NCI-H510A treated with DMSO at 0.1 percent for 48 hours (cell line): Measurements from ENCODE around the gene NOTCH2.
"Not testable (repeated sequence)": the region's sequence is repeated elsewhere in the genome, so short reads cannot be mapped to it uniquely, and the experiment has no call there.

Experiments used
- DNase-seq: peaks from one replicate; lab custom pipeline; 2025; lab: John Stamatoyannopoulos, UW

Gene NOTCH2

GRCh38 chr1:120069067-120069919, at the start of gene NOTCH2:
TSS of gene NOTCH2 (minus strand) at chr1:120069662. CDS start at chr1:120069406, 256 bp downstream.
- not testable (repeated sequence) for DNase-seq

DNA sequence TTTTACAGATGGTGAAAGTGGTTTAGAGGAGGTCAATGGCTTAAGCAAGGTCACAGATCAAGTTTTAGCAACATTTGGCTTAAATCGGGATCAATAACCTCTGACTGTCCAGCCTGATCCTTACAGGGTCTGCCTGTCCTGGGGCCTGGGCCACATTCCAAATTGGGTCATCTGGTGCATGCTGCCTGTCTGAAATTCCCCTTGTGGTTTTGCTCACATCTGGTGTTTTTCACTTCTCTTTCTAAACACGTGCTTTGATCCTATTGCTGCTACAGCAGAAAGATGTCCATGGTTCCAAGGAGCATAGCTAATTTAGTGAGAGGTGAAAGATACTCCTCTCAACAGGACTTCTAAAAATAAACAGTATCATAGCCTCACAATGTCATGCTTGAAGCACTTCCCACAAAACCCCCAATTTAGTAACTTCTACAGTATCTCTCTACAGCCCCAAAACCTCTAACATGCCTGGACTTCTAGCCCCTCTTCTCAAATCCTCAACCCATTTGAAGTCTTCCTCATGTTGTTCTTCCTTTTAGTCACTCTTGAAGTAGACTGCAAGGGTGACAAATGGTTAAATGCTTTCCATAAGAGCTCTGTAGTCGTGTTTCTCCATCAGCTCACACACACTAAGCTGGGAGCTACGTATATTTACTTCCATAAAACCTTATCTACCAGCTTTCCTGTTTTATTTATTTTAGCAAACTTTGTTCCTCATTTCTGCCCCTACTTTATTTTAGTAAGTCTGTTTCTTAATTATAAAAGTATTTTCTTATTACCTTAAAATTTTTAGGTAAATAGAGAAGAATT, 48.1 kb upstream of the NOTCH2 start:
- DNase-seq = not testable (repeated sequence)

DNA sequence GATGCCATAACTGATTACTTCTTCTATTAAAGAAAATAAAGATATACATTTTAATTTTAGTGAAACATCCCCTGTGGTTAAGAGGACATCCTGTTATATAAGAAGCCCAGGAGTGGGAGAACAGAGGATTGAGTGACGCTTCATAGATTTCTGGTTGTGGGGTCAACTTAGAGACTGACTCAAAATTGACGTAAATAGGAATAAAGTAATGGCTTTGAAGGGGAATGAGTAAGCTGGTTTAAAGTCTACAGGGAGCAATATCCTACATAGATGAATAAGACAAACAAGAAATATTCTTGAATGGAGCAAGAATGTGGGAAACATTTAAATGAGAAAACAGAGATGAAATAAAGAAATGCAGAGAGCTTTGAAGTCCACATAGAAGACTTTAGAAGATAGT, 46.6 kb upstream of the NOTCH2 start:
- not testable (repeated sequence) for DNase-seq

GRCh38 chr1:120113134-120113533, 43.7 kb upstream of the NOTCH2 start:
- not testable (repeated sequence) for DNase-seq

DNA sequence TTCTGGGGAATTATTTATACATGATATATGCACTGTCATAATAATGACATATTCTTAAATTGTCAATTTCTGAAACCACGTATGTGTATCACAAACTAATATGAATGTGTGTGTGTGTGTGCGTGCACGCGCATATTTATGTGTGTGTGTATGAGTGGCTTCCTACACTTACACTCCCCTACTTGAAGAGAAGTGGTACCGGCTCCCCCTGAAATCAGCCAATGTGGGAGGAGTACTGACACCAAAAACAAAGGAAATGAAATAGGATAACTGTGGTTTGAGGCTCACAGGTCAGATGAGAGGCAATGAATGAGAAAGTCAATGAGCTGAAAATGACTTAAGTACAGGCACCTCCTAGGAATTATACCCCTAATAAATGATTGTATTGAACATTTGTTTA, 42.8 kb upstream of the NOTCH2 start:
- DNase-seq = not testable (repeated sequence)

DNA sequence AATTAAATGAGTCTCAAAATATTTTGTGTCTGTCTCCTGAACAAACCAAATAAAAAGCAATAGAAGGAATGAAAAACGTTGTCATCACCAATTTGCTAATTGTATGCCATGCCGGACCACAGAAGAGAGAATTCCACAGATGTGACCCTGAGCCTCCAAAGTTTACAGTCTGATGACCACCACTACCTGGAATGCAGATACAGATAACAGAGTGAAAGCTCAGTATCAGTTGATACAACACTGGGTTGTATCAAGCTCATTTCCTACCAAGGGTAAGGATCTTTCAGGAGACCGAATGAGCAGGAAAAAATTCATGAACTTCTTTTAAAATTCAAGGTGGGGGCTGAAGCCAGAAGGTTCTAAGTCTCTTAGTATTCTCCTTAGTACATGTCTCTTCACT, 42.3 kb upstream of the NOTCH2 start:
- not testable (repeated sequence) for DNase-seq

- DNase-seq = not testable (repeated sequence)
Observed at GRCh38 chr1:120111008-120111407, 41.5 kb upstream of the NOTCH2 start.

- not testable (repeated sequence) for DNase-seq
Observed at GRCh38 chr1:120109656-120110055, 40.2 kb upstream of the NOTCH2 start.

DNA sequence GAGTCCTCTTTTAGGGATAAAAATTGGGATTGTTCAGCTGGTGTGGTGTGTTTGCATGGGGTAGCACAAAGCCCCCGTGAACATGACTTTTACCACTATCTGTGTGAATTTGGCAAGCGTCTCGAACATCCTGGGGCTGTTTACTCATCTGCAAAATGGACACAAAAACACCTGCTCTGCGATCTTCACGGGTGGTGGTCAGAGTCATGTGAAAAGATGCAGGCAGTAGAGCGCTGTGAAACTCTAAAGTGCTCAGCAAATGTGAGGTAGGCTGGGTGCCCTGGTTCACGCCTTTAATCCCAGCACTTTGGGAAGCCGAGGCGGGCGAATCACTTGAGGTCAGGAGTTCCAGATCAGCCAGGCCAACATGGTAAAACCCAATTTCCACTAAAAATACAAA, 39.7 kb upstream of the NOTCH2 start:
- DNase-seq = not testable (repeated sequence)

DNA sequence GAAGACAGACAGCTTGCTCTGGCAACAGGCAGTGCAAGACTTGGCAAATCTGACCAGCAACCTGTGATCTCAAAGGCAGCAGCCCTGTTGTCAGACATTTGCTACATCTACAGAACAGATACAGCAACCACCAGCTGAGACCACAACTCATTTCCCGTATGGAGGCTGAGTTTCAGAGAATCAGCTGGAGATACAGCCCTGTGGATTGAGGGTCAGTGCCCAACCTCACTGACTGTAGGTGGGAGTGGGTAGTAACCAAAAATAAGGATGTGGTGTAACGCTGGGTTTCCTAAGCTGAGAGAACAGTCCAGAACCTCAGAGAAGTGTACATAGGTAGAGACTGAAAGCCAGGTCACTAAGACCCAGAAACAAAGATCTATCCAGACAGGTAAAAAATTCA, 35.8 kb upstream of the NOTCH2 start:
- DNase-seq = not testable (repeated sequence)

GRCh38 chr1:120103768-120104167, 34.3 kb upstream of the NOTCH2 start:
- not testable (repeated sequence) for DNase-seq

- not testable (repeated sequence) for DNase-seq
Observed at GRCh38 chr1:120101593-120101992, 32.1 kb upstream of the NOTCH2 start.

DNA sequence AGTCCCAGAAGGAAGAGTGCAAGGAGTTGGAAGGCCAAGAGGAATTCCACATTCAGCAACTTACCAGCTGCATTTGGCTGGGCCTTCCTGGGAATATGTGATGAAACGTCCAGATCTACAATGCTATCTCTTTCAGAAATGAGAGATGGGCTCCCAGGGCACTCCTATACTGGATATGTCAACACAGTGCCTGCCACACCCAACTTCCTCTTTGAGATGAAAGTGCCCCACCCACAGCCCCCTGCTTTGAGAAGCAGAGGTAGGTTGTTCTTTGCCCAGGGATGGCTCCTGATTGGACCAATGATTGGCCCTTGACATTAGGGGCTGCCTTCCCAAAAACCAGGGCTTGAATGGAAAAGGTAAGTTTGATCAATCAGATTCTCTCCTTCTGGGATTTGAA, 31.1 kb upstream of the NOTCH2 start:
- DNase-seq = not testable (repeated sequence)

DNA sequence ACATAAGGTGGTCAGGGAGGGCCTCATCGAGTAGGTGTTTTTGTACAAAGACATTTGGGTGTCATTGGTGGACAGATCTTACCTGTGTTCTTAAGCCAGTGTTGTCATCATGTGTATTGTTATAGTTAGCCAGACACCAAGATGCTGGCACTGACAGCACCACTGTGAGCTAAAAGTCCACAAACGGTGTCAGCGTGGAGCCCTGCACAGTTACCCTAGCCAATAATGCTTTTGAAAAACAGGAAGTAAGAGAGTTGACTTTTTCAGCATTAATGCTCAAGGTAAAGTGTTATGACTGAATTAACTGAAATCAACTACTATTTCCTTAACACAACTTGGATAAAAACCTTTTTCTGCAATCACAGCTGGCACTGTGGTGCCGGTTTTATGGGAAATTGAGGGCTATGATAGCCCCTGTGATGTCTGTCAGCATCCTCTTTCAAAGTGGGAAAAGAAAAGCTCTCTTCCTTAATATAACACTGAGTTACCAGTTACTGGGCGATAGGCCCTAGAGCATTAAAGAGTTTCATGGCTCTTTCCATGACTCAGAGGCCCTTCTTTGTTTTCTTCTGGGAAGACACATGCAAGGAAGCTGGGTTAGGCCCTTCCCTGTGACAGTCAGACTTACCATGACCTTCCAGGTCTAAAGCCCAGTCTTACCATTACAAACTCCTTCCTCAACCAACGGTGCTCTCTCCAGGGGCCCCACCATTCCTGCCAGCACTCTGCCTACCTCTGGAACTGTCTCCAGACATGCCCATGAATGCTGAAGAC, 29.7 kb upstream of the NOTCH2 start:
- DNase-seq = not testable (repeated sequence)

DNA sequence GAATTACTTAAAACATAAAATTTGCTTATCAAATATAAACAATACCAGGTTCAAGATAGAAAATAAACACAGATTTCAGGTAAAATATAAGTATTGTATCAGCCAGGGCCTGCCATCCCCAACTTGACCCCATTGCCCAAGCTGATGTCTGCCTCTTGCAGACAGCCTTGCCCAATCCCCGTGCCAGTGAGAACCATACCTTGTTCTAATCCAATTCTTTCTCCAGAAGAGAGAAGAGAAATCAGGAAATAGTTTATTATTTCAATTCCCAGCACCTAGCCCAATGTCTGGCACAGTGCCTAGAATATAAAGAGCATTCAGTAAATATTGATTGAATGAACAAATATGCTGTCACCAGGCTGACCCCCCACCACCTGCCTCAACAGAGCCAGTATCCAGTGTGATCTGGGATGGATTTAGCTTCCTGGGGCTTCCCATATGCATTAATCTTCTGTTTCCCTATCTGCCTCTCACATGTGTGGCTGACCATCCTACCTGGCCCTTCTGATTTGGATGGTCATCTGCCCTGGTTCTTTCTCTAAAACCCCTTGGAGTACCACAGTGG, 27.6 kb upstream of the NOTCH2 start:
- not testable (repeated sequence) for DNase-seq

- DNase-seq = not testable (repeated sequence)
Observed at GRCh38 chr1:120093548-120094181, 24.2 kb upstream of the NOTCH2 start.

DNA sequence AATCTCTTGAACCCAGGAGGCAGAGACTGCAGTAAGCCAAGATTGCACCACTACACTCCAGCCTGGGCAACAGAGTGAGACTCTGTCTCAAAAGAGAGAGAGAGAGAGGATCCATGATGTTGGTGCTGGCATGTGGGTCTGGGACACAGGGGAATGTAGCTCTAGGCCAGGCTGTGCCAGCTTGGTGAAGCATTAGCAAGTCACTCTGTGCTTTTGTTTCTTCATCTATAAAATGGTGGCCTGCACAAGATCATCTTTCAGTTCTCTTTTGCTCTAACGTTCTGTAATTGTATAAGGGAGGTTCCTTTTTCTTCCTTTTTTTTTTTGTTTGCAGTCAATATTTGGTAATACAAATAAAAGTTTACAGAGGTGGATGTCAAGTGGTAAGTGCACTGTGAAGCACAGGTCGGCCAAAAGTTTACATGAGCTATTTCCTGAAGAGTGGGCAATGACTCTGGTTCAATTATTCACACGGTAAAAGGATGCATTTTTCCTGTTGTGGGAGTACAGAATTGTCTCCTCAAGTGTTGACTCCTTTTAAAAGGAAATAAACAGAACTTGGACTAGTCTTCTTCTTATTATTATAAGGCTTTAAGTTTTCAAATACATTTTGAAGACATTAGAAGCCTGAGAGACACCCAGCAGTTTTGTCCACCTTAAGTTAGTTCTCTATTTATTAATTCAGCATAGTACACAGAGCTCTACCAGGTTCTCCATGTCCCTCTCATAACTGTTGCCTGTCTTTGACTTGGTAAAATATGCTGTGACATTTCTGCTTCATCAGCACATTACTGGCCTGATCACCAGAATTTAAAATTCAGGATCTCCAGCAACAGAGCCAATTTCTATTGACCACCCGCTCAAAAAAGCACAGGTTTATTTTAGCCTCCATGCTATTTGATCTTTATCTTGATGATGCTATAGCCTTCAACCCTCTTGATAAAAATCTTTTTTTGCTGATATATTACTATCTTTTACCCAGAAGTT, 23.1 kb upstream of the NOTCH2 start:
- DNase-seq = not testable (repeated sequence)

DNA sequence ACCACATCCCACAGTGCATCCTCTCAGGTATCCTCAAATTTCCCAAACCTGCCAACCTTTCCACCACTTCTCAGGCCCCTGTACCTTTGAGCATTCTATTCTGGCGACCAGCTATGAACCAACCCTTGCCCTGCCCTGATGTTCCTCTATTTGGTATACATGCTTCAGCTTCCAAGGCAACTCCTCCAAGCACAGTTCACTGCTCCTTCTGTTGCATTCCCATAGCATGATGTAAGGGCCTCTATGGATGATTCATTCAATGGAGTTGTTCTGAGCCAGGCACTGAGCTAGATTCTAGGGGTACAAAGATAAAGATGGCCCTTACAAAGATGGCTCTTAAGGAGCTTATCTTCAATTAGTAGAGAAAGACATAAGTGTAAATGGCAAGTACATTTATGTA, 21.4 kb upstream of the NOTCH2 start:
- DNase-seq = not testable (repeated sequence)

DNA sequence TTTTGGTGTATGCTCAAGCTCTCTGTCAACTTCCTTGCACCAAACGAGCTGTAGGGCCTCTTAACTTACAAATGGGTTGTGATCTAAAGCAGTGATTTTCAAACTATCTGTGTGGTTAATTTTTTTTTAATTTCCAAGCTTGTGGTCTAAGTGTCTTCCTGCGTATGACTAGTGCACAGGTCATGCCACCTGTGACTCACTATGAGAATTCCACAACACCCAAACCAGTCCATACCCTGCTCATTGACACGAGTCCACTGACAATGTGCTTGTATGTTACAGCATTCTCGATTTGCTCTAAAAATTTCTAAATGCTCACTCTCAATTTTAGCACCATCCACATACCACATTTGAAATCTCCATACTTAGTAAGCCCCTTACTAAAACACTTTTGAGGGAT, 18.5 kb upstream of the NOTCH2 start:
- DNase-seq = not testable (repeated sequence)

GRCh38 chr1:120069920-120070214, 405 bp upstream of the NOTCH2 start:
- not testable (repeated sequence) for DNase-seq
